Glomerular visceral epithelial cell (primary cell): ENCODE data around the gene BCAP29.
"Not testable (repeated sequence)": the region's sequence is repeated elsewhere in the genome, so short reads cannot be mapped to it uniquely, and the experiment has no call there.

Experiments
- DNase-seq: peaks from one replicate; pipeline ENCODE4 v3.0.0-alpha.2; 2016; ENCODE audit errors: extremely low spot score

The BCAP29 gene, protein sequence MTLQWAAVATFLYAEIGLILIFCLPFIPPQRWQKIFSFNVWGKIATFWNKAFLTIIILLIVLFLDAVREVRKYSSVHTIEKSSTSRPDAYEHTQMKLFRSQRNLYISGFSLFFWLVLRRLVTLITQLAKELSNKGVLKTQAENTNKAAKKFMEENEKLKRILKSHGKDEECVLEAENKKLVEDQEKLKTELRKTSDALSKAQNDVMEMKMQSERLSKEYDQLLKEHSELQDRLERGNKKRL

DNA sequence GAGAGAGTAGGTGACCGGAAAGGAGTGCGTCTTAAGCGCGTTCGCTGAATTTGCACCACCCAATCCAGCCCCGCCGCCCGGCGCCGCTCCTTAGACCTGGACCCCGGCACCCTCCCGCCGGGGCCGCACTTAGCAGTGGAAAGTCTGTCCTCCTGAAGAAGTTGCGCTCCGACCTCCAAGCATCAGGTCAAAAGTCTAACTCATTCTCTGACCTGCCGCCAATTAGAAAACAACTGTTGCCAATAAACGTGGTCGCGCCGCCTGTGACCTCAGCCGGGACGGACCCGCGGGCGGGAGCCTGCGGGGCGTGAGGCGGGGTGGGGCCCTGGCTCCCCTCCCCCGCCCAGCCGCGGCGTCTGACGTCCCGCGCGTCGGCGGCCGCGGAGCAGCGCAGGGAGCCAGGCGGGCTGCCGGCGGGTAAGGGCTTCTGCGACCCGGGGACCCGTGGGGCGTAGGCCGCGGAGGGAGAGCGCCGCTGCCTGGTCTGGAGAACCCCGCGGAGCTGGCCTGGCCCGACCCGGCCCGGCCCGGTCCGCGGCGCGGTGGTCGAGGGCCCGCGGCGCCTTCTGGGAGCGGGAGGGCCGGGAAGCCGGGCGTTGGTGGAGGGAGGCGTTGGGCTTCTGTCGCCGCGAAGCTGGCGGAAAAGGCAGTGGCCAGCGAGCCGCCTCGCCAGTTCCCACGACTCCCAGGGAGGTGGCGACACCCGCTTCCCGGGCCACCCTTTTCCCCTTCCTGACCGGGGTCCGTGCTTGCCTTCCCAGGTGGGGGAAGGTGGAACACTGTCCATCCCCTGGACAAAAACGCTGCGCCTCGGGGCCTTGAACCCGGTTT is at the start of gene BCAP29:
Gene BCAP29 (plus strand): TSS at position 362 of the 831 bp plus-strand sequence. CDS start 527 bp downstream, outside the sequence.
- DNase-seq: peak; percentile 72

DNA sequence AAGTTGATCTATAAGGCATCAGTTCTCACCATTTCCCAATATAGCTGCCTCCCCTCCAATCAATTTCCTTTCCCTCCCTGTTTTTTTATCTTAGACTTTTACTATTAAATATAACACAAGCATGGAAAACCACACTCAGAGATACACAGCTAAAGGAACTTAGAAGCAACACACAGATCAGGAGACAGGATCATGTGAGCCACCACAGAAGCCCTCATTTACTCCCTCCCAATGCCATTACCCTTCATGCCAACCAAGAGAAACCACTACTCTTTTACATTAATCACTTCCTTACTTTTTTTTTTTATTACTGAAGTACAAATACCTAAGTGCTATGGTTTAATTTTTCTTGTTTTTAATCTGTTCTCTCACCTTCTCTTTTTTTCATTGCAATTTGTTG is 49.3 kb upstream of the BCAP29 start:
- DNase-seq: no peak

DNA sequence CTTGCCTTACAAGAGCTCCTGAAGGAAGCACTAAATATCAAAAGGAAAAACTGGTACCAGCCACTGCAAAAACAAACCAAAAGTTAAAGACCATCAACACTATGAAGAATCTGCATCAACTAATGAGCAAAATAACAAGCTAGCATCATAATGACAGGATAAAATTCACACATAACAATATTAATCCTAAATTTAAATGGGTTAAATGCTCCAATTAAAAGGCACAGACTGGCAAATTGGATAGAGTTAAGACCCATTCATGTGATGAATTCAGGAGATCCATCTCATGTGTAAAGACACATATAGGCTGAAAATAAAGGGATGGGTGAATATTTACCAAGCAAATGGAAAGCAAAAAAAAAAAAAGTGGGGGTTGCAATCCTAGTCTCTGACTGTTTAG is 45.9 kb upstream of the BCAP29 start:
- DNase-seq: no peak

DNA sequence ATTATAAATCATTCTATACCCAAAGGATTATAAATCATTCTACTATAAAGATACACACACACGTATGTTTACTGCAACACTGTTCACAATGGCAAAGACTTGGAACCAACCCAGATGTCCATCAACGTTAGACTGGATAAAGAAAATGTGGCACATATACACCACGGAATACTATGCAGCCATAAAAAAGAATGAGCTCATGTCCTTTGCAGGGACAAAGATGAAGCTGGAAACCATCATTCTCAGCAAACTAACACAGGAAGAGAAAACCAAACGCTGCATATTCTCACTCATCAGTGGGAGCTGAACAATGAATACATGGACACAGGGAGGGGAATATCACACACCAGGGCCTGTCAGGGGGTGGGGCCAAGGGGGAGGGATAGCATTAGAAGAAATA is 42.8 kb upstream of the BCAP29 start:
- DNase-seq: not testable (repeated sequence)

DNA sequence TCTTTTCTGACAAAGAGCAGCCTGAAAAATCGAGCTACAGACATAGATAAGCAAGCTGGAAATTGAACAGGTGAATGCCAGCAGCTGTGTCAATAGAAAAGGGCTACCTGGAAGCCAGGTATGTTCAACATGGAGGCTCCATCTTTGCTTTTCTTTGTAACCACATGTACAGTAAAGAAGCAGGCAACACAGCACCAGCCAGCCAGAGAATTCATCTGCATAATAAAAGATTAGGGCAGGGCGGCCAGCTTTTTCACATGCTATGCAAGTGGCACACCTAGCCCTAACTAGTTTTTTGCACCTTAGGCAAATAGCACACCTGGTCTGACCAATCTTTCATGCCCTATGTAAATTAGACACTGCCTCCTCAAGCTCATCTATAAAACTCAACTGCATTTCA is 42.0 kb upstream of the BCAP29 start:
- no peak for DNase-seq

DNA sequence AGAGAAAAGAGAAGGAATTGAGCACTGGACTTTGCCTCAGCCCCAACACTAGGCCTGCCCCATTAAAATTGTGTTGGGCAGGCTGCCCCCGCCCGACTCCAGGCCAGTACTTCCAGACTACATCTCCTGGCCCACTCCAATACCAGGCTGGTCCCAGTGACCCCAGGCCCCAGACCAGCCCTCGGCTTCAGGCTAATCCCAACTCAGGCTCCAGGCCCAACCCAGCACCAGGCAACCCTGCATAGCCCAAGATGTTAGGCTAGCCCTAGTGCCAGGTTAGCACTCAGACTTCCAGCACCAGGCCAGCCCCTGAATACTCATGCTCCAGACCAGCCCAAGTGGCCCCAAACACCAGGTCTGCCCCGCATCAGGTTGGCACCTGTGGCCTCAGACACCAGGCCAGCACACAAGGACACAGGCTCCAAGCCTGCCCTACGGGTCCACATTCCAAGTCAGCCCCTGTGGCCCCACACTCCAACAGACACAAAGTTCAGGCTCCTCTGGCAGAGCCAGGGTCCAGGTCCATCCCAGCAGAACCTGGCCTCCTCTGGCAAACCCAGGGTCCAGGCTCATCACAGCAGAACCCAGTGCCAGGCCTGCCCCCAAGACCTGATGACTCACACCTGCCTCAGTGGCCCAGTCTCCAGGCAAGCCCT is 36.6 kb upstream of the BCAP29 start:
- DNase-seq: no peak

DNA sequence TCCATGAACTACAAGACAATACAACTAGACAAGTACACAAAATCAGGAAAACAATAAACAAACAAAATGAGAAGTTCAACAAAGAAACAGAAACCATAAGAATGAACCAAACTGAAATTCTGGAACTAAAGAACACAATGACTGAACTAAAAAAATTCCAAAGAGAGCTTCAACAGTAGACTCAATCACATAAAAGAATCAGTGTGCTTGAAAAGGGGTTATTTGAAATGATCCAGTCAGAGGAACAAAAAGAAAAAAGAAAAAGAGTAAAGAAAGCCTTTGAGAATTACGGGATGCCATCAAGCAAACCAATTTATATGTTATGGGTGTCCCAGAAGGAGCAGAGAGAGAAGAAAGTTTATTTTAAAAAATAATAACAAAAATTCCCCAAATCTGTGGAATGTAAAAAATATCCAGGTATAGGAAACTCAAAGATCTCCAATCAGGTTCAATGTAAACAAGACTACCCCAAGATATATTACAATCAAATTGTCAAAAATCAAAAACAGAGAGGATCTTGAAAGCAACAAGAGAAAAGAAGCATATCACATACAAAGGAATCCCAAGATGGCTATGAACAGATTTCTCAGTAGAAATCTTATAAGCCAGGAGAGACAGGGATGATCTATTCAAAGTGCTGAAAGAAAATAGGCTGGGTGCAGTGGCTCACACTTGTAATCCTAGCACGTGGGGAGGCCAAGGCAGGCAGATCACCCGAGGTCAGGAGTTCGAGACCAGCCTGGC is 35.0 kb upstream of the BCAP29 start:
- DNase-seq: no peak

DNA sequence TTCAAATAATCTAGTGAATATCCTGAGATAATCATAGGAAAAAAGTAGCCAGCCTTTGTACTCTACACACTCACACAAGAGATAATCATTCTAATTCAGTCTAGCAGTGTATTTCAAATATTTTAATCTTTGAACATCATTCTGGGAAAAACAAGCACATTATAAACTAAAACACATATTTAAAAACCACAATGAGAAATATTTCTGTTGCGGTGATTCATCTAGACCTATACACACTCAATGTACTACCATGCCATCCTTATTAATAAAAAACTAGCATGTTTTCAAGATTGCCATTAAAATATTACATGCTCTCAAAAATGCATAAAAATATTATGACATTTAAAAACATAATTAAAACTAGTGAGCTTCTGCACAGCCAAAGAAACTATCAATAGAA is 28.1 kb upstream of the BCAP29 start:
- DNase-seq: no peak

DNA sequence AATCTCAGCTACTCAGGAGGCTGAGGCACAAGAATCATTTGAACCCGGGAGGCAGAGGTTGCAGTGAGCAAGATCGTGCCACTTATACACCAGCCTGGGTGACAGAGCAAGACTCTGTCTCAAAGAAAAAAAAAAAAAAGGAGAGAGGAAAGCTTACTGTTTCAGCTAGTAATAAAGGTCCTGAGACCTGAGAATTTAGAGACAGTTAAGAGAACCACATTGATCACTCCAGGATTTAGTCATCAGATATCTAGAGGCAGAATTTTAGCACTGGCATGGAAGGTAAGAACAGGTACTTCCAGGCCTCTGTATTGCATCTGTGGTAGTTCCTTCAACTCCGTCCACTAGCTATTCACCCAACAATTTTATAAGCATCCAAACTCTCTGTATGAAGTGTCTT is 24.2 kb upstream of the BCAP29 start:
- DNase-seq: no peak

DNA sequence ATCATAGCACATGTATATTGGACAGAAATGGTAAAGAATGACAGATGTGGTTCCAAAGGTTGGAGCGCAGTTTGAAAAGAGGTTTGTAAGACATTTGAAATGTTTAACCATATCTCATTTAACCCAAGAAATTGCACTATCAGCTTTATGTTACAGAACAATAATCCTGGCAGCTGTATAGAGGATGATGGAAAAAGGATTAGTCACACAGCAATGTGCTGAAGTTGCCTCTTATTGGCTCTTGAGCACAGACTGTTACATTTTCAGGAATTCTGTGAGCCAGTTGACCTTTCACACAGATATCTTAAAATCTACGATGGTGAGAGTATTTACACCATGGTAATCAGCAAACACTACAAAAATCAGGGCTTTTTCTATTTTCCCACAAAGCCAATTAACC is 20.2 kb upstream of the BCAP29 start:
- peak; percentile 5 for DNase-seq

DNA sequence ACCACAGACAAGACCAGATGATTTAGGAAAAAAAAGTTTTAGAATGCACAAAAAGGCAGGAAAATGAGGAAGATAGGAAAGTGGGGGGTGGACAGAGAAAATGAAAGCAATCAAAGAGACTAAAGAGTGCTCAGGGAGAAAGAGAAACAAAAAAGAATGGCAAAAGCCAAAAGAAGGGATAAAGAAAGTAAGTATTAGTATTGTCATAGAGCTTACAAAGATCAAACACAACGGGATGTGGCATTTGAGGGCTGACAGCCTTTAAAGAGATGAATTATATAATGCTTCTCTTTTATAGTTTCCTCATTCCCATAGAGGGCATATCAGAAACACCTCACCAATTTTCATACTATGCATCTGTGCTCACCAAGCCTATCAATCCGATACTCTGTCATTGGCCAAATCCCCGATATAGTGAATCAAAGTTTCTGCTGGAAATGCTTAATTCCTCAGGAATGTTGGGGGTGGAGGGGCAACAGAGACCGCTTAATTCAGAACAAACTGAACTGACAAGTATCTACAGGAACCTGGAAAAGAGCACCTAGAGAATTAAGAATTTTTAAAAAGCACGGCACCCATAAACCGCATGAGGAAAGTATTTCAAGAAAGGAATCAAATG is 19.0 kb upstream of the BCAP29 start:
- no peak for DNase-seq

DNA sequence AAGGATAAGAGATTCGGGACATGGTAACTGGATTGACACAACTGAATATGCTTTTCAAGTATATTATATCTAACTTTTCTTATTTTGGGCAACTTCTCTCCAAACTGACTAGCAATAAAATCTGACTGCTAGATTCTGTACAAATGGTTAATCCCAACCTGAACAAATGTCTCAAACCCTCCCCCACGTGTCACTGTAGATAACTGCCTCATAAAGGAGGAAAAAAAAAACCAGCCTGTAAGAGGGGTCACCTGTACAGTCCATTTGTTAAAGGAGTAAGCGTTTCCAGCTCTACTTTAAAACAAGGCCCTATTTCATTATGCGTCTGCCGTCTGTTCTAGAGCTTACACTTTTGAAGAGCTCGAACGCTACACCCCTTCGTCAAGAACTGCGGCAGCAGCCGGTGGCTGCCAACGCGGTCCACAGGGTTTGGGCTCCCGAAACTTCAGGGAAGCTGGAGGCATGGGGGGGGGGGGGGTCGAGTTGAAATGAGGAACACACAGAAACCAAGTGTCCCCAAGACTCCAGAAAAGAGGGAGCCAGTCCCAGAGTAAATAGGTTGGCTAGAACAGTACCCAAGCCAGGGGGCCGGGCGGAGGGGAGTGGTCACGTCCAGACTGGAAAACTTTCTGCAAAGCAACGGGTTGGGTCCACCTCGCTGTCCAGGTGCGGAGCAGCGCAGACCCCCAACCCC is 16.8 kb upstream of the BCAP29 start:
- DNase-seq: no peak

DNA sequence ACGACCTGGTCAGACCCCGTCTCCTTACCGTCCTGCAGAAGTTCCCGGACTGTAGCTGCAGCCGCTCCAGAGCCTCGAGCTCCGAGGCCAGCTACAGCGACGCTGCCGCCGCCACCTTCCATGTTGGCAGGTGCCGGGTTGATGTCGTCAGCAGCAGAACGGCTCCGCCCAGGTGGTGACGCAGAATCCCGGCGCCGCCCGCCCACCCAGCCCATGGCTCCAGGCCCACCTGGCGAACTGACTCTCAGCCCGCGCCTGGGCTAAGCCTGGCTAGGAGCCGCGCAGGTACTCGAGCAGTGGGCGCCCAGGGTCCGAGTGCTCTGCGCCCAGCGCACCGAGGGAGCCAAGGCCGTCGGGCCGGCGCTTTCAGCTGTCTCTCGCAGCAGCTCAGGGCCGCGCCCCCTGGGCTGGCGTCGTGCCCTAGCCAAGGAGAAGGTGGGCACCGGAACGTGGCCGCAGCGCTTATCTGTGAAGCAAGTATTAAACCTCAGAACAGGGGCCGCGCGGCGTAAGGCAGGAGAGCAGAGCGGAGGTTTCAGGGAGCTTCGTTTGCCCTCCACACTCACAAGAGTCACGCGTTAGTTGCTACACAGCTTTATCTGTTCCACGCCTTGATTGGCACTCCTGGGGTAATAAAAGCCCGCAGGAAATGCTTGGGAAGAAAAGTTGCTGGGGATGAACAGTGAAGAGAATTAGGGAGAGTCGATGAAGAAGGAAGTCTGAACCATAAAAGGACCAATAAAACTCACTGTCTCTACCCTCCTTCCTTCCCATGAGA is 16.1 kb upstream of the BCAP29 start, which contains the start of the genes COG5 and DUS4L:
Gene COG5 (minus strand): TSS at position 146 of the 778 bp plus-strand sequence. CDS start 24 bp downstream, at position 122.
Gene DUS4L (plus strand): TSS at position 197 of the 778 bp plus-strand sequence. CDS start 3,100 bp downstream, outside the sequence.
- DNase-seq: peak; percentile 71

DNA sequence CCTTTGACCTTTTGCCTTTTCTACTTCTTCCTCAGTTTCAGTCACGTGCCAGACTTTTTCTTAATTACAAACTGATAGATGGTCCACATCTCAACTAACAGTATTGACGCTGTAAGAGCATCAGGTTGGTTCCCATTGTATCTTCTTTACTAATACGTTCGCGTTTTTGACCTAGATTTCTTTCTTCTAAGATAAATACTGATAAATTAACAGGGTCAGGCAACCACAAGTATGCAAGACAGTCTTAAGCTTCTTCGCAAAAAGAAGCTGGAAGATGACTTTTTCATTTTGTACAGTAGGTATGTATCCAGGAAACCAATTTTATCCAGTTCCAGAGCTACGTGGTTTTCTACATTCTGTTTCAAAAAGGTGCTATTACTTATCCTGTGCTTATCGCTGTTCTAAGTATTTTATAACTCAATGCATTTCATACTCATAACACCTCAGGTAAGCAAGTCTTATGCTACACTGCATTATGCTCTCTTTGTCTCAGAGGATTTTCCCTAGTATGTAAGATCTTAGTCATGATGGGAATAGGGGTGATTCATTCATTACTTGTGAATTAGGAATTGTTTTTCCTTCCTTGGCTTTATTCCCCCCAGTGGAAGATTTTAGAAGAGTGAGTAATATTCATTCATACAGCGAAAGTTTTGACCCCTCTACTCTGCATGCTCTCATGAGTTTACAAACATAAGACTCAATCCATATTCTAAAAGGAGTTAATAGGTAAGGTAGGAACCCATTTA is 15.3 kb upstream of the BCAP29 start:
- DNase-seq: peak; percentile 48

DNA sequence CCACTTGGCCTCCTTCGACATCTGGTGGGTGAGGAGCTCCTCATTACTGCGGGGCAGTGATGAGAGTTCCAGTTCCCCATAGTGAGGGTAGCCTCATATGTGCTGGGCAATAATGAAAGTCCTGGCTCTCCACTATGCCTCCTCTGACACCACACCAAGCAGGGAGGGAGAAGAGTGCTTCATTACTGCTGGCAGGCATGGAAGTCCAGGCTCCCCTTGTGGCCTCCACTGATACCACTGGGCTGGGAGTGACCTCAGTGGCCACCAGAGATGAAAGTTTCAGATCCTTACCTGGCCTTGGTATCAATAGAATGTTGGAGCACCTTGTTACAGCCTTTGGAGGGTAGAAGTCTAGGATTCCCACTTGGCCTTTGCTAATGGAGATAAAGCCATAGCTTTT is 9.7 kb upstream of the BCAP29 start:
- no peak for DNase-seq

DNA sequence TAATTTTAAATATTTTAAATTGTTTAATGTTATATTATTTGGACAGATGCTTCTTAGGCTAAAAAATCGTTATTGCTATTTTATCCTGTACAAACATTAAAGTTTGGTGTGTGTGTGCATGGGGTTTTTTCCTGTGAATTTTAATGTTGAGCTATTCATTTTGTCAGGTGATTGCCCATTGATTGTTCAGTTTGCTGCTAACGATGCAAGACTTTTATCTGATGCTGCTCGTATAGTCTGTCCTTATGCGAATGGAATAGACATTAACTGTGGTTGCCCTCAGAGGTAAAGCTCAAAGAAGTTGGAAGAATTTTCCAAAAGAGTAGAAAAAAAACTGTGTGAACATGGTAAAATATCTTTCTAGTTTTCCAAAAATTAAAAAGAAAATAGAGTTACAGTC is 6.5 kb upstream of the BCAP29 start:
- DNase-seq: no peak

DNA sequence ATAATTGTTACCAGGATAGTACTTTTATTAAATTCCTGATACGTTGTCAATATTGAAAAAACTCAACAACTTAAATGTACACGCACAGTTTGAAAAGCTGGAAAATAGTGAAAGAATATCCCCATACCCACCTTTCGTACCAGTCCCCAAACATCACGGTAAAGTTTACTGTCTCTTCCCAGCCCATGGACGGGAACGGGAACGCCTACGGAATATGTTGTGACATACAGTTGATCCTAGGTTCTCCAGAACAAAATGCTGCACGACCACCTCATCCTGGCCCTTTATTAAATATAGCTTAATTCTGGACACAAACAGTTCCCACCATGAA is 527 bp upstream of the BCAP29 start:
- no peak for DNase-seq

DNA sequence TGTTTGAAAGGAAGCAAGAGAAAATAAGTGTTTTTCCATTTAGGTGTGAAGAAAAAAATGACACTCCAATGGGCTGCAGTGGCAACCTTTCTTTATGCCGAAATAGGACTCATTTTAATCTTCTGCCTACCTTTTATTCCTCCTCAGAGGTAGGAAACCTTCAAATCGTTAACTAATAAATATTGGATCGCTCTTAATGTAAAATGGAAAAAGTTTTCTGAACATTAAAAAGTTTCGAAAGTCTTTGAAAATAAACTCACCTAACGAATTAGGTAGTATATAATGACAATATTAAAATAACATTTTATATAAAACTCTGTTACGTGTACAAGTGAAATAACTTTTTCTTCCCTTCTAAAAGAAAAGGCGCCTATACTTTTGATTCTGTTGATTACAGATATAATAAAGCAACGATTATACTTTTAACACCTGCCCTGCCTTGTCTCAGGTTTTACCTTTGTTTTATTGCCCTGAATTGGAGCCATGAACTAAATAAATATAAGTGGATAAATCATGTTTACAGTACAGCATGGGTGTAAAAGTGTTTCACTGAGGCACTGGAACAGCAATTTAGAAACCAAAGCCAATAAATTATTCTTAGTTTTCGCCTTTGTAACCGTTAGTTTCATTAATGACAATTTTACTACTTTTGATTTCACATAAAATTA is 804 bp downstream of the BCAP29 start:
- DNase-seq: no peak
